ENCODE data around the gene DDTL.
"Not testable (repeated sequence)": the region's sequence is repeated elsewhere in the genome, so short reads cannot be mapped to it uniquely, and the experiment has no call there.

The DDTL gene

GRCh38 chr22:23926561-23926960 lies 40.1 kb upstream of the DDTL start:
- Histone ChIP-seq H3K9me3 (ENCODE audit: insufficient read depth, low read length) (peaks cover 14% of the 10 kb centered on the region; the same call in 1 of the 2 replicates), H3K4me3 (ENCODE audit: insufficient read depth, low read length, poor library complexity, severe bottlenecking) (no peak overlapping the region), H4K20me1 (ENCODE audit: low read depth, low read length) (no peaks in the 10 kb centered on the region), H3K27ac (ENCODE audit: low read depth, low read length) (no peak overlapping the region), H3F3A (ENCODE audit: insufficient read depth) (no peaks in the 10 kb centered on the region), H3K4me2 (ENCODE audit: low read depth, low read length, poor library complexity, severe bottlenecking) (no peak overlapping the region), H3K79me2 (ENCODE audit: insufficient read depth, low read length) (no peaks in the 10 kb centered on the region), H3K36me3 (ENCODE audit: low read length) (peaks cover 9% of the 10 kb centered on the region; the same call in 1 of the 2 replicates), H3K9me2 (replicated peaks; ENCODE audit: insufficient read depth, low read length) (no peaks in the 10 kb centered on the region), H2AFZ (ENCODE audit: low read depth, low read length, severe bottlenecking) (no peak overlapping the region), H3K9ac (ENCODE audit: low read length) (no peak overlapping the region), H3K27me3 (ENCODE audit: low read length) (no peaks in the 10 kb centered on the region)
- TF ChIP-seq CTCF (IDR thresholded peaks at IDR 0.05; ENCODE audit: insufficient read depth, low read length, poor library complexity, severe bottlenecking) (no peak), EZH2phosphoT487 (conservative IDR thresholded peaks at IDR 0.05; ENCODE audit: low read length) (no peak)

- H3K9me2 ChIP-seq (replicated peaks; ENCODE audit: insufficient read depth, low read length) = no peaks in the 10 kb centered on the region
- no peak overlapping the region for H3K4me2 ChIP-seq (ENCODE audit: low read depth, low read length, poor library complexity, severe bottlenecking)
- TF ChIP-seq EZH2phosphoT487 (conservative IDR thresholded peaks at IDR 0.05; ENCODE audit: low read length) (no peak), CTCF (IDR thresholded peaks at IDR 0.05; ENCODE audit: insufficient read depth, low read length, poor library complexity, severe bottlenecking) (no peak)
Measured at GRCh38 chr22:23938328-23939016, 28.2 kb upstream of the DDTL start.

GRCh38 chr22:23939017-23939357 lies 27.7 kb upstream of the DDTL start:
- H3K9ac ChIP-seq (ENCODE audit: low read length) = no peak overlapping the region
- no peak overlapping the region for H3K4me3 ChIP-seq (ENCODE audit: insufficient read depth, low read length, poor library complexity, severe bottlenecking)
- no peaks in the 10 kb centered on the region for H3K9me2 ChIP-seq (replicated peaks; ENCODE audit: insufficient read depth, low read length)
- H3K27ac ChIP-seq (ENCODE audit: low read depth, low read length) = no peak overlapping the region
- TF ChIP-seq CTCF (IDR thresholded peaks at IDR 0.05; ENCODE audit: insufficient read depth, low read length, poor library complexity, severe bottlenecking) (no peak), EZH2phosphoT487 (conservative IDR thresholded peaks at IDR 0.05; ENCODE audit: low read length) (no peak)
- H2AFZ ChIP-seq (ENCODE audit: low read depth, low read length, severe bottlenecking) = no peak overlapping the region
- no peaks in the 10 kb centered on the region for H3K27me3 ChIP-seq (ENCODE audit: low read length)
- H3F3A ChIP-seq (ENCODE audit: insufficient read depth) = no peaks in the 10 kb centered on the region
- no peaks in the 10 kb centered on the region for H3K36me3 ChIP-seq (ENCODE audit: low read length)
- H4K20me1 ChIP-seq (ENCODE audit: low read depth, low read length) = no peaks in the 10 kb centered on the region
- H3K4me2 ChIP-seq (ENCODE audit: low read depth, low read length, poor library complexity, severe bottlenecking) = no peak overlapping the region
- H3K79me2 ChIP-seq (ENCODE audit: insufficient read depth, low read length) = no peaks in the 10 kb centered on the region
- H3K9me3 ChIP-seq (ENCODE audit: insufficient read depth, low read length) = no peaks in the 10 kb centered on the region

More at GRCh38 chr22:23938328-23939016, 28.2 kb upstream of the DDTL start:
- Histone ChIP-seq H3K36me3 (ENCODE audit: low read length) (no peaks in the 10 kb centered on the region), H3K9ac (ENCODE audit: low read length) (no peak overlapping the region), H3K79me2 (ENCODE audit: insufficient read depth, low read length) (no peaks in the 10 kb centered on the region), H2AFZ (ENCODE audit: low read depth, low read length, severe bottlenecking) (no peak overlapping the region), H3K27me3 (ENCODE audit: low read length) (no peaks in the 10 kb centered on the region), H3K9me3 (ENCODE audit: insufficient read depth, low read length) (no peaks in the 10 kb centered on the region), H4K20me1 (ENCODE audit: low read depth, low read length) (no peaks in the 10 kb centered on the region), H3K4me3 (ENCODE audit: insufficient read depth, low read length, poor library complexity, severe bottlenecking) (no peak overlapping the region), H3K27ac (ENCODE audit: low read depth, low read length) (no peak overlapping the region), H3F3A (ENCODE audit: insufficient read depth) (no peaks in the 10 kb centered on the region)

- not testable (repeated sequence) for H3K79me2 ChIP-seq (ENCODE audit: insufficient read depth, low read length); H3F3A ChIP-seq (ENCODE audit: insufficient read depth); H3K27me3 ChIP-seq (ENCODE audit: low read length); H4K20me1 ChIP-seq (ENCODE audit: low read depth, low read length); H3K9ac ChIP-seq (ENCODE audit: low read length); H3K27ac ChIP-seq (ENCODE audit: low read depth, low read length); H2AFZ ChIP-seq (ENCODE audit: low read depth, low read length, severe bottlenecking); H3K4me3 ChIP-seq (ENCODE audit: insufficient read depth, low read length, poor library complexity, severe bottlenecking); H3K36me3 ChIP-seq (ENCODE audit: low read length); H3K9me2 ChIP-seq (replicated peaks; ENCODE audit: insufficient read depth, low read length); H3K4me2 ChIP-seq (ENCODE audit: low read depth, low read length, poor library complexity, severe bottlenecking); H3K9me3 ChIP-seq (ENCODE audit: insufficient read depth, low read length)
Measured at GRCh38 chr22:23940166-23940565, 26.5 kb upstream of the DDTL start.

GRCh38 chr22:23947391-23947790 lies 19.3 kb upstream of the DDTL start:
- H3K4me3 ChIP-seq (ENCODE audit: insufficient read depth, low read length, poor library complexity, severe bottlenecking); H3K9me3 ChIP-seq (ENCODE audit: insufficient read depth, low read length); H3K9me2 ChIP-seq (replicated peaks; ENCODE audit: insufficient read depth, low read length); H3F3A ChIP-seq (ENCODE audit: insufficient read depth); H3K4me2 ChIP-seq (ENCODE audit: low read depth, low read length, poor library complexity, severe bottlenecking); H2AFZ ChIP-seq (ENCODE audit: low read depth, low read length, severe bottlenecking); H3K27me3 ChIP-seq (ENCODE audit: low read length); H3K36me3 ChIP-seq (ENCODE audit: low read length); H3K79me2 ChIP-seq (ENCODE audit: insufficient read depth, low read length); H3K27ac ChIP-seq (ENCODE audit: low read depth, low read length); H4K20me1 ChIP-seq (ENCODE audit: low read depth, low read length); H3K9ac ChIP-seq (ENCODE audit: low read length): not testable (repeated sequence)

GRCh38 chr22:23949764-23950163 lies 16.9 kb upstream of the DDTL start:
- H3K9me2 ChIP-seq (replicated peaks; ENCODE audit: insufficient read depth, low read length); H3K9me3 ChIP-seq (ENCODE audit: insufficient read depth, low read length); H3F3A ChIP-seq (ENCODE audit: insufficient read depth); H3K4me2 ChIP-seq (ENCODE audit: low read depth, low read length, poor library complexity, severe bottlenecking); H3K79me2 ChIP-seq (ENCODE audit: insufficient read depth, low read length); H4K20me1 ChIP-seq (ENCODE audit: low read depth, low read length); H3K4me3 ChIP-seq (ENCODE audit: insufficient read depth, low read length, poor library complexity, severe bottlenecking); H3K9ac ChIP-seq (ENCODE audit: low read length); H3K27ac ChIP-seq (ENCODE audit: low read depth, low read length); H2AFZ ChIP-seq (ENCODE audit: low read depth, low read length, severe bottlenecking); H3K27me3 ChIP-seq (ENCODE audit: low read length); H3K36me3 ChIP-seq (ENCODE audit: low read length): not testable (repeated sequence)

All from SU-DHL-6 (cell line).